ENCODE data around the gene PLD4.

DNA sequence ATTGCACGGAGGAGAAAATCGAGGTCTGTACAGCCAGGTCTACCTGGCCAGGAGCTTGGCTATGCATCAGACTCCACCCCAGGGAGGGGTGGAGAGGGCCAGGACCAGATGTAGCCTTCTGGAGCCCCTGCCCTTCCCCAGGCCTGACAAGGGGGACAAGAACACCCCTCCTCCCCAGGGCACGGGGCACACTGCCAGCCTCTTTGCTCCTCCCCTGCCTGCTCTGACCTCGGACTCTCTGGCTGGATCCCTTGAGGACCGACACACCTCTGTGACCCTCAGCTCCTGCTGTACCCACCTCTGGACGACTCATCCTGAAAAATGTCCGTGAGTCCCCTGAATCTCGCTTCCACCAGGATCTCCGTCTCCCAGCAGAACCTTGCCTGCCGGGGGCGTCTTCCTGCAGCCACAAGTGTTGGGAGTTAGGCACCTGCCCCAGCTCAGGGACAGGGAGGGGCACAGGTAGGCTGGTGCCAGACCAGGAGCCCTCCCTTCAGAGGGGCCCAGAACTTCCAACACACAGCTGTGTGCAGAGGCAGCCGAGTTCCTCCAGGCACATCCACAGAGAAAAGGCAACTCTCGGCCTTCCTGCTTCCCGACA is 31.7 kb downstream of the PLD4 start:
- TF ChIP-seq KLF6 (CRISPR knock-in tag; IDR thresholded peaks at IDR 0.05; ENCODE audit: borderline replicate concordance) (no peak), SREBF1 (IDR thresholded peaks at IDR 0.05; ENCODE audit: borderline replicate concordance, low read depth, low read length) (no peak), ZNF408 (CRISPR knock-in tag; IDR thresholded peaks at IDR 0.05; ENCODE audit: low read depth) (no peak)
- TF ChIP-seq, protein P1, sequence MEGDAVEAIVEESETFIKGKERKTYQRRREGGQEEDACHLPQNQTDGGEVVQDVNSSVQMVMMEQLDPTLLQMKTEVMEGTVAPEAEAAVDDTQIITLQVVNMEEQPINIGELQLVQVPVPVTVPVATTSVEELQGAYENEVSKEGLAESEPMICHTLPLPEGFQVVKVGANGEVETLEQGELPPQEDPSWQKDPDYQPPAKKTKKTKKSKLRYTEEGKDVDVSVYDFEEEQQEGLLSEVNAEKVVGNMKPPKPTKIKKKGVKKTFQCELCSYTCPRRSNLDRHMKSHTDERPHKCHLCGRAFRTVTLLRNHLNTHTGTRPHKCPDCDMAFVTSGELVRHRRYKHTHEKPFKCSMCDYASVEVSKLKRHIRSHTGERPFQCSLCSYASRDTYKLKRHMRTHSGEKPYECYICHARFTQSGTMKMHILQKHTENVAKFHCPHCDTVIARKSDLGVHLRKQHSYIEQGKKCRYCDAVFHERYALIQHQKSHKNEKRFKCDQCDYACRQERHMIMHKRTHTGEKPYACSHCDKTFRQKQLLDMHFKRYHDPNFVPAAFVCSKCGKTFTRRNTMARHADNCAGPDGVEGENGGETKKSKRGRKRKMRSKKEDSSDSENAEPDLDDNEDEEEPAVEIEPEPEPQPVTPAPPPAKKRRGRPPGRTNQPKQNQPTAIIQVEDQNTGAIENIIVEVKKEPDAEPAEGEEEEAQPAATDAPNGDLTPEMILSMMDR (IDR thresholded peaks at IDR 0.05 in 2 of 3, conservative IDR thresholded peaks at IDR 0.05 in 1 of 3; ENCODE audit: insufficient read depth in 2 of 3, low read depth in 1 of 3, low read length in 3 of 3) = no peak
